Testis (tissue), 2 donors: ENCODE measurements around the gene DNM3.

Experiments used
- POLR2A ChIP-seq: fragments of 450-650 bp; IDR thresholded peaks from one replicate; pipeline ENCODE4 v1.6.1; 2017; ENCODE audit warnings: antibody characterized with exemption, mild to moderate bottlenecking, moderate library complexity
- TF ChIP-seq, protein P1 (sequence below), 3 experiments: fragments of 450-650 bp in 2 of 3; fragments of 200-600 bp in 1 of 3; sonication (generic) in 1 of 3; IDR thresholded peaks; one replicate each; pipeline ENCODE4 v1.5.1; 2016 to 2019; ENCODE audit warnings: antibody characterized with exemption in 3 of 3, mild to moderate bottlenecking in 2 of 3, moderate library complexity in 1 of 3

DNA sequence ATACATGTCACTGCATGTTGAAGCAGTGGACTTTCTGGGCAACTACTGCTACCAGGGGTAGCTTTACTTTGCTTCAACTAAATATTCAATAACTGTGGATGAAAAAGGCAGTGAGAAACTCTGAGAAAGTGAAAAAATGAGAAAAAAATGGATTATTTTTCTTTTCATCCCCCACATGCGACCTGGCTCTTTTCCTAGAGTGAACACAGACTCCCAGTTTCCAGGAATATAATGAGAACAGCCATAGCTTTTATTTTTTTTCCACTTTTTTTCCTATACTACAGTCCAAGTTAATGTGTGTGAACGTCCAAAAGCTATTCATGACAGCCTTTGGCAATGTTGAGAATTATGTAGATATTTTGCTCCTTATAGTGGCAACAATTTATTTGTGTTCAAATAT lies 230.4 kb downstream of the DNM3 start:
- TF ChIP-seq POLR2A = no peak
- TF ChIP-seq, protein P1, sequence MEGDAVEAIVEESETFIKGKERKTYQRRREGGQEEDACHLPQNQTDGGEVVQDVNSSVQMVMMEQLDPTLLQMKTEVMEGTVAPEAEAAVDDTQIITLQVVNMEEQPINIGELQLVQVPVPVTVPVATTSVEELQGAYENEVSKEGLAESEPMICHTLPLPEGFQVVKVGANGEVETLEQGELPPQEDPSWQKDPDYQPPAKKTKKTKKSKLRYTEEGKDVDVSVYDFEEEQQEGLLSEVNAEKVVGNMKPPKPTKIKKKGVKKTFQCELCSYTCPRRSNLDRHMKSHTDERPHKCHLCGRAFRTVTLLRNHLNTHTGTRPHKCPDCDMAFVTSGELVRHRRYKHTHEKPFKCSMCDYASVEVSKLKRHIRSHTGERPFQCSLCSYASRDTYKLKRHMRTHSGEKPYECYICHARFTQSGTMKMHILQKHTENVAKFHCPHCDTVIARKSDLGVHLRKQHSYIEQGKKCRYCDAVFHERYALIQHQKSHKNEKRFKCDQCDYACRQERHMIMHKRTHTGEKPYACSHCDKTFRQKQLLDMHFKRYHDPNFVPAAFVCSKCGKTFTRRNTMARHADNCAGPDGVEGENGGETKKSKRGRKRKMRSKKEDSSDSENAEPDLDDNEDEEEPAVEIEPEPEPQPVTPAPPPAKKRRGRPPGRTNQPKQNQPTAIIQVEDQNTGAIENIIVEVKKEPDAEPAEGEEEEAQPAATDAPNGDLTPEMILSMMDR (IDR thresholded peaks at IDR 0.05) = no peak
